Suprapubic skin (tissue), 3 donors: ENCODE measurements around the gene DDX10.

Experiments used
- POLR2AphosphoS5 ChIP-seq, 3 donors: sonication (generic); formaldehyde crosslinking; IDR thresholded peaks; one replicate each; pipeline ENCODE4 v1.6.1; 2017; ENCODE audit warnings: antibody characterized with exemption in 3 of 3
- TF ChIP-seq, protein P1 (sequence below), 2 donors: fragments of 200-600 bp in 1 of 2; fragments of 450-650 bp in 1 of 2; sonication (generic) in 1 of 2; IDR thresholded peaks; one replicate each; pipeline ENCODE4 v1.5.1; 2016 to 2019; ENCODE audit warnings: antibody characterized with exemption in 2 of 2, mild to moderate bottlenecking in 1 of 2, moderate library complexity in 1 of 2

DNA sequence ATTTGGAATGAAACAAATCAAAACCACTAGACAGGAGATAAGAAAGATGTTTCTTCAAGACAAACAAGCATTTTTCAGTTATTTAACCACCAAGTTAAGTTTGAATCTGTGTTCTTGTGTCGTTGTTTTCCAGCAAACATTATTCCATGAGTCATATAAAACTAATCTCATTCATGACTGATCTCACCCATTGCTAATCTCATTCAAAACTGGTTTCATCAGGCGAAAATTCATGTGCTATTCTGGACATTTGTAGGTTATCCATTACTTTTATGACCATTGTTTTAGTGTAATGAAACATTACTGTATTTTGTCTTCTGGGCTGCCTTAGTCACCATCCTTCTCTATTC is 221.8 kb downstream of the DDX10 start:
- TF ChIP-seq, protein P1, sequence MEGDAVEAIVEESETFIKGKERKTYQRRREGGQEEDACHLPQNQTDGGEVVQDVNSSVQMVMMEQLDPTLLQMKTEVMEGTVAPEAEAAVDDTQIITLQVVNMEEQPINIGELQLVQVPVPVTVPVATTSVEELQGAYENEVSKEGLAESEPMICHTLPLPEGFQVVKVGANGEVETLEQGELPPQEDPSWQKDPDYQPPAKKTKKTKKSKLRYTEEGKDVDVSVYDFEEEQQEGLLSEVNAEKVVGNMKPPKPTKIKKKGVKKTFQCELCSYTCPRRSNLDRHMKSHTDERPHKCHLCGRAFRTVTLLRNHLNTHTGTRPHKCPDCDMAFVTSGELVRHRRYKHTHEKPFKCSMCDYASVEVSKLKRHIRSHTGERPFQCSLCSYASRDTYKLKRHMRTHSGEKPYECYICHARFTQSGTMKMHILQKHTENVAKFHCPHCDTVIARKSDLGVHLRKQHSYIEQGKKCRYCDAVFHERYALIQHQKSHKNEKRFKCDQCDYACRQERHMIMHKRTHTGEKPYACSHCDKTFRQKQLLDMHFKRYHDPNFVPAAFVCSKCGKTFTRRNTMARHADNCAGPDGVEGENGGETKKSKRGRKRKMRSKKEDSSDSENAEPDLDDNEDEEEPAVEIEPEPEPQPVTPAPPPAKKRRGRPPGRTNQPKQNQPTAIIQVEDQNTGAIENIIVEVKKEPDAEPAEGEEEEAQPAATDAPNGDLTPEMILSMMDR (IDR thresholded peaks at IDR 0.05): no peak
- no peak for TF ChIP-seq POLR2AphosphoS5 (IDR thresholded peaks at IDR 0.05)
